Measurements from ENCODE around the gene ATF5.

Gene ATF5

GRCh38 chr19:49889687-49890348, 39.2 kb upstream of the ATF5 start:
- no peak for DNase-seq (ENCODE audit: extremely low read depth, low read depth)
- TF ChIP-seq CTCF (IDR thresholded peaks at IDR 0.05; ENCODE audit: low read depth, low read length): peak; percentile 64

- no peak for DNase-seq (ENCODE audit: extremely low read depth, low read depth)
Measured at GRCh38 chr19:49890349-49891311, 38.4 kb upstream of the ATF5 start.

GRCh38 chr19:49891393-49891792, 37.6 kb upstream of the ATF5 start:
- DNase-seq (ENCODE audit: extremely low read depth, low read depth): no peak
- TF ChIP-seq CTCF (IDR thresholded peaks at IDR 0.05; ENCODE audit: low read depth, low read length): no peak

More at GRCh38 chr19:49890349-49891311, 38.4 kb upstream of the ATF5 start:
- no peak for TF ChIP-seq CTCF (IDR thresholded peaks at IDR 0.05; ENCODE audit: low read depth, low read length)

GRCh38 chr19:49892716-49893115, 36.3 kb upstream of the ATF5 start:
- no peak for DNase-seq (ENCODE audit: extremely low read depth, low read depth)
- TF ChIP-seq CTCF (IDR thresholded peaks at IDR 0.05; ENCODE audit: low read depth, low read length): no peak

- DNase-seq (ENCODE audit: extremely low read depth, low read depth): no peak
- no peak for TF ChIP-seq CTCF (IDR thresholded peaks at IDR 0.05; ENCODE audit: low read depth, low read length)
Measured at GRCh38 chr19:49894011-49894664, 34.9 kb upstream of the ATF5 start.

GRCh38 chr19:49894879-49895565, 34.0 kb upstream of the ATF5 start:
- TF ChIP-seq CTCF (IDR thresholded peaks at IDR 0.05; ENCODE audit: low read depth, low read length): no peak
- no peak for DNase-seq (ENCODE audit: extremely low read depth, low read depth)

Data from AG09319 (cell line).